ENCODE measurements around the gene CHRDL2.
A peak's percentile ranks its signal among the peaks of the same experiment; 100 is the strongest.

Gene CHRDL2

DNA sequence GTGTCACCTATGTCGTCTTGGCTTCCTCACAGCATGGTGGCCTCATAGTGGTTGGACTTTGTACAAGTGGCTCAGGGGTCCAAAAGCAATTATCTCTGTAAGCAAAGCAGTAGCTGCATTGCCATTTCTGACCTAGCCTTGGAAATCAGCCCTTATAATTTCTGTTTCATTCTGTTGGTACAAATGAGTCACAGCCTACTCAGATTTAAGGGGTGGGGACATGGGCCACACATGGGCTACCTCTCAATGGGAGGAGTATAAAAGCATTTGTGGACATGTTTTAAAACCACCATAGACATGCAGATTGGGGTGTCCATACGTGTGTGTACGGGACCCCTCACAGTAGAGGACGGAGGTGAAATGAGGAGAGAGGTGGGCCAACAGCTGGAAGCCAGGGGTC lies 41.6 kb downstream of the CHRDL2 start:
- DNase-seq (ENCODE audit: low spot score) = peak; percentile 46
- ChIA-PET POLR2A (ENCODE audit: low non-redundant PET) (no interaction called here), CTCF (no interaction called here)
- no peak overlapping the region for H3K27ac ChIP-seq
- TF ChIP-seq, protein P1, sequence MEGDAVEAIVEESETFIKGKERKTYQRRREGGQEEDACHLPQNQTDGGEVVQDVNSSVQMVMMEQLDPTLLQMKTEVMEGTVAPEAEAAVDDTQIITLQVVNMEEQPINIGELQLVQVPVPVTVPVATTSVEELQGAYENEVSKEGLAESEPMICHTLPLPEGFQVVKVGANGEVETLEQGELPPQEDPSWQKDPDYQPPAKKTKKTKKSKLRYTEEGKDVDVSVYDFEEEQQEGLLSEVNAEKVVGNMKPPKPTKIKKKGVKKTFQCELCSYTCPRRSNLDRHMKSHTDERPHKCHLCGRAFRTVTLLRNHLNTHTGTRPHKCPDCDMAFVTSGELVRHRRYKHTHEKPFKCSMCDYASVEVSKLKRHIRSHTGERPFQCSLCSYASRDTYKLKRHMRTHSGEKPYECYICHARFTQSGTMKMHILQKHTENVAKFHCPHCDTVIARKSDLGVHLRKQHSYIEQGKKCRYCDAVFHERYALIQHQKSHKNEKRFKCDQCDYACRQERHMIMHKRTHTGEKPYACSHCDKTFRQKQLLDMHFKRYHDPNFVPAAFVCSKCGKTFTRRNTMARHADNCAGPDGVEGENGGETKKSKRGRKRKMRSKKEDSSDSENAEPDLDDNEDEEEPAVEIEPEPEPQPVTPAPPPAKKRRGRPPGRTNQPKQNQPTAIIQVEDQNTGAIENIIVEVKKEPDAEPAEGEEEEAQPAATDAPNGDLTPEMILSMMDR (conservative IDR thresholded peaks at IDR 0.05; ENCODE audit: low read depth) = no peak

DNA sequence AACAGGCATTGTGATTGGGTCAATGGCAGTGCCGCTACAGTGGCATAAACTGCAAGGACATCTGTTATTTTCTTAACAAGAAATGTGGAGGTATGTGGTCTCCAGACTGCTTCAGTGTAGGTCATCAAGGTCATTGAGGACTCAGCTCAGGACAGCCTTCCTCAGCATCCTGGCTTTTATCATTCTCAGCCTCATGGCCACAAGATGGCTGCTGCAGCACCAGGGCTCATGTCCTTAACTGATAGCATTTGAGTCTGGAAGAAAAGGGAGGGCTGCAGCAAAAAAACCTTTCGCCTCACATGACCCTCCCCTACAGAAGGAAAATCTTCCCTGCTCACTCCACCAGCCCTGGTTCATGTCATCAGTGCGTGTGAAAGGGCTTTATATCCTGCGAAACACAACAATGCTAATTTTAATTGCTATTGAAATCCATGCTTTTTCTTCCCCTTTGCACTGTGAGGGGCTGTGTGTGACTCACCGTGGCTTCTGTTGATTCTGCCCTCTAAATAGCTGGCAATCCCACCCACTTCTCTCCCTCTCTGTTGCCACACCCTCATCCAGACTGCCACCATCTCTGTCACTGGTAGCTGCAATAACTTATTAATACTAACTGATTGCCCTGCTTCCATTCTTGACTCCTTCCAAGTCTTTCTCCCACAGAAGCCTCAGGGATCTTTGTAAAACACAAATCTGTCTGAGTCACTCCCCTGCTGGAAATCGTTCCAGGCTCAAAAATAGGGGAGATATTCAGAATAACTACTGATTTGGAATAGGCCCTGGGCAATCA lies 43.8 kb downstream of the CHRDL2 start:
- TF ChIP-seq, protein P1 (conservative IDR thresholded peaks at IDR 0.05; ENCODE audit: low read depth) = no peak
- H3K27ac ChIP-seq = no peak overlapping the region
- POLR2A ChIA-PET (ENCODE audit: low non-redundant PET) = no interaction called here
- CTCF ChIA-PET = interaction anchor here (0.8 kb wide), 1 partner anchor 14 kb away, joined by 3 read pairs; no protein-coding TSS in a partner anchor
- DNase-seq (ENCODE audit: low spot score) = no peak

DNA sequence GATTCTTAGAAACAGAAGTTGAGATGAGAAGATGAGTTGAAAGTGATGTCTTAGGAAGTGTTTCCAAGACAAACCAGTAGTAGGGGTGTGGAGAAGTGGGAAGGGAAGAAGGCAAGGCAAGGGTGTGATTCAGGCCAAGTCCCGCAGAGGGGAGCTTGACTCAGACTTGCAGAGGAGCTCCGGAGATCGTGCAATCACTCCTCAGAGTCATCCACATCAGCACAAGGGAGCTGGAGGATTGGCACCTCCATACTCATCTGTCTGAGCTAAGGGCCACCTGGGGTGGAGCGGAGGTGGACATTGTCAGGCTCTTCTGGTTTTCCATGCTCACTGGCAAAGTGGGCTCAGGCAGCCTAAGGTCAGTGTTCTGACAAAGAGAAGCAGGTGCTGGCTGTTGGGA lies 44.4 kb downstream of the CHRDL2 start:
- no peak overlapping the region for H3K27ac ChIP-seq
- CTCF ChIA-PET = interaction anchor here (0.8 kb wide), 1 partner anchor 15 kb away, joined by 3 read pairs; no protein-coding TSS in a partner anchor
- no peak for DNase-seq (ENCODE audit: low spot score)

DNA sequence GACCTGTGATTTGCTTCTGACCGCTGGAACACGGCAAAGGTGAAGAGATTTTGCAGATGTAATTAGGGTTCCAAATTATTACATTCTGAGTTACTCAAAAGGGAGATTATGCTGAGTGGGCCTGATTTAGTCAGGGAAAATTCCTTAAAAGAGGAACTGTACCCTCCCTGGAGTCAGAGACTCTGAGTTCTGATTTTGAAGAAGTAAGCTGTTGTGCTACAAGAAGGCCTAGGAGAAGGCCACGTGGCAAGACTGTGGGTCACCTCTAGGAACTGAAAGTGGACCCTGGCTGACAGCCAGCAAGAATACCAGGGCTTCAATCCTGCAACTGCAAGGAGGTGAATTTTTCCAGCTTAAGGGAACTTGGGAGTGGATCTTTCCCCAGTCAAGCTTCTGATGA lies 45.3 kb downstream of the CHRDL2 start:
- POLR2A ChIA-PET (ENCODE audit: low non-redundant PET) = interaction anchor here (0.5 kb wide), 1 partner anchor 117 kb away, joined by 3 read pairs; no protein-coding TSS in a partner anchor
- H3K27ac ChIP-seq = no peak overlapping the region
- no peak for DNase-seq (ENCODE audit: low spot score)
- CTCF ChIA-PET = interaction anchor here (0.7 kb wide), 1 partner anchor 133 kb away, joined by 4 read pairs; no protein-coding TSS in a partner anchor
- TF ChIP-seq, protein P1 (conservative IDR thresholded peaks at IDR 0.05; ENCODE audit: low read depth) = no peak

More for the DNA sequence above, 44.4 kb downstream of the CHRDL2 start:
- POLR2A ChIA-PET (ENCODE audit: low non-redundant PET) = no interaction called here
- TF ChIP-seq, protein P1 (conservative IDR thresholded peaks at IDR 0.05; ENCODE audit: low read depth) = no peak

- no peak overlapping the region for H3K27ac ChIP-seq
- ChIA-PET CTCF (no interaction called here), POLR2A (ENCODE audit: low non-redundant PET) (interaction anchor here (0.5 kb wide), 1 partner anchor 117 kb away, joined by 3 read pairs; no protein-coding TSS in a partner anchor)
- DNase-seq (ENCODE audit: low spot score) = no peak
- TF ChIP-seq, protein P1 (conservative IDR thresholded peaks at IDR 0.05; ENCODE audit: low read depth) = no peak
Observed at GRCh38 chr11:74685338-74685737, 45.9 kb downstream of the CHRDL2 start.

- POLR2A ChIA-PET (ENCODE audit: low non-redundant PET) = no interaction called here
- no peak for DNase-seq (ENCODE audit: low spot score)
- CTCF ChIA-PET = no interaction called here
- H3K27ac ChIP-seq = no peak overlapping the region
- TF ChIP-seq, protein P1 (conservative IDR thresholded peaks at IDR 0.05; ENCODE audit: low read depth) = no peak
Observed at GRCh38 chr11:74684661-74685060, 46.6 kb downstream of the CHRDL2 start.
